H1 (cell line): Measurements from ENCODE around the gene PGF. TPM values are rescaled to one million over a fixed set of nuclear protein-coding genes. Genes with fewer than 3 reads are reported as not detected.

Experiments
- CHD1 ChIP-seq: IDR thresholded peaks from 2 replicates; pipeline ENCODE4 v1.6.1; 2012; ENCODE audit warnings: low read depth, low read length, improper control_type of control experiment
- polyA plus RNA-seq, 7 experiments: library from polyadenylated mRNA; depleted of rRNA in 3 of 7; stranded (reverse) in 5 of 7; unstranded in 2 of 7; fragments of >200 nt in 5 of 7; fragments of 200-250 nt in 2 of 7; gene quantifications; 1 replicate in 5 of 7; 2 replicates in 1 of 7; 4 replicates in 1 of 7; pipeline versions ENCODE4 v1.2.1 to v1.2.3, GENCODE V29; 2011 to 2013; ENCODE audit warnings: missing spikeins in 2 of 7, mixed read lengths in 2 of 7
- total RNA-seq: library from RNA; stranded (reverse); fragmentation: NEBNext Ultra II Directional; extraction: Animal tissue kit (Norgen Biotek cat#: 25700); gene quantifications from 2 replicates; pipeline ENCODE4 v1.2.1, GENCODE V29; 2021
- TF ChIP-seq, protein P1 (sequence below): fragments of 300-600 bp; sonication (generic); IDR thresholded peaks from 2 replicates; pipeline ENCODE4 v1.7.1; 2012; ENCODE audit warnings: low read length, moderate library complexity, mild to moderate bottlenecking, inconsistent platforms; ENCODE audit not compliant: insufficient replicate concordance

PGF gene
- total and polyA plus RNA-seq, 2 of the 8 experiments (the other 6 are each of a cell fraction or from before 2014, with no cell fraction given), result 2.1 to 4.1 TPM

- TF ChIP-seq, protein P1, sequence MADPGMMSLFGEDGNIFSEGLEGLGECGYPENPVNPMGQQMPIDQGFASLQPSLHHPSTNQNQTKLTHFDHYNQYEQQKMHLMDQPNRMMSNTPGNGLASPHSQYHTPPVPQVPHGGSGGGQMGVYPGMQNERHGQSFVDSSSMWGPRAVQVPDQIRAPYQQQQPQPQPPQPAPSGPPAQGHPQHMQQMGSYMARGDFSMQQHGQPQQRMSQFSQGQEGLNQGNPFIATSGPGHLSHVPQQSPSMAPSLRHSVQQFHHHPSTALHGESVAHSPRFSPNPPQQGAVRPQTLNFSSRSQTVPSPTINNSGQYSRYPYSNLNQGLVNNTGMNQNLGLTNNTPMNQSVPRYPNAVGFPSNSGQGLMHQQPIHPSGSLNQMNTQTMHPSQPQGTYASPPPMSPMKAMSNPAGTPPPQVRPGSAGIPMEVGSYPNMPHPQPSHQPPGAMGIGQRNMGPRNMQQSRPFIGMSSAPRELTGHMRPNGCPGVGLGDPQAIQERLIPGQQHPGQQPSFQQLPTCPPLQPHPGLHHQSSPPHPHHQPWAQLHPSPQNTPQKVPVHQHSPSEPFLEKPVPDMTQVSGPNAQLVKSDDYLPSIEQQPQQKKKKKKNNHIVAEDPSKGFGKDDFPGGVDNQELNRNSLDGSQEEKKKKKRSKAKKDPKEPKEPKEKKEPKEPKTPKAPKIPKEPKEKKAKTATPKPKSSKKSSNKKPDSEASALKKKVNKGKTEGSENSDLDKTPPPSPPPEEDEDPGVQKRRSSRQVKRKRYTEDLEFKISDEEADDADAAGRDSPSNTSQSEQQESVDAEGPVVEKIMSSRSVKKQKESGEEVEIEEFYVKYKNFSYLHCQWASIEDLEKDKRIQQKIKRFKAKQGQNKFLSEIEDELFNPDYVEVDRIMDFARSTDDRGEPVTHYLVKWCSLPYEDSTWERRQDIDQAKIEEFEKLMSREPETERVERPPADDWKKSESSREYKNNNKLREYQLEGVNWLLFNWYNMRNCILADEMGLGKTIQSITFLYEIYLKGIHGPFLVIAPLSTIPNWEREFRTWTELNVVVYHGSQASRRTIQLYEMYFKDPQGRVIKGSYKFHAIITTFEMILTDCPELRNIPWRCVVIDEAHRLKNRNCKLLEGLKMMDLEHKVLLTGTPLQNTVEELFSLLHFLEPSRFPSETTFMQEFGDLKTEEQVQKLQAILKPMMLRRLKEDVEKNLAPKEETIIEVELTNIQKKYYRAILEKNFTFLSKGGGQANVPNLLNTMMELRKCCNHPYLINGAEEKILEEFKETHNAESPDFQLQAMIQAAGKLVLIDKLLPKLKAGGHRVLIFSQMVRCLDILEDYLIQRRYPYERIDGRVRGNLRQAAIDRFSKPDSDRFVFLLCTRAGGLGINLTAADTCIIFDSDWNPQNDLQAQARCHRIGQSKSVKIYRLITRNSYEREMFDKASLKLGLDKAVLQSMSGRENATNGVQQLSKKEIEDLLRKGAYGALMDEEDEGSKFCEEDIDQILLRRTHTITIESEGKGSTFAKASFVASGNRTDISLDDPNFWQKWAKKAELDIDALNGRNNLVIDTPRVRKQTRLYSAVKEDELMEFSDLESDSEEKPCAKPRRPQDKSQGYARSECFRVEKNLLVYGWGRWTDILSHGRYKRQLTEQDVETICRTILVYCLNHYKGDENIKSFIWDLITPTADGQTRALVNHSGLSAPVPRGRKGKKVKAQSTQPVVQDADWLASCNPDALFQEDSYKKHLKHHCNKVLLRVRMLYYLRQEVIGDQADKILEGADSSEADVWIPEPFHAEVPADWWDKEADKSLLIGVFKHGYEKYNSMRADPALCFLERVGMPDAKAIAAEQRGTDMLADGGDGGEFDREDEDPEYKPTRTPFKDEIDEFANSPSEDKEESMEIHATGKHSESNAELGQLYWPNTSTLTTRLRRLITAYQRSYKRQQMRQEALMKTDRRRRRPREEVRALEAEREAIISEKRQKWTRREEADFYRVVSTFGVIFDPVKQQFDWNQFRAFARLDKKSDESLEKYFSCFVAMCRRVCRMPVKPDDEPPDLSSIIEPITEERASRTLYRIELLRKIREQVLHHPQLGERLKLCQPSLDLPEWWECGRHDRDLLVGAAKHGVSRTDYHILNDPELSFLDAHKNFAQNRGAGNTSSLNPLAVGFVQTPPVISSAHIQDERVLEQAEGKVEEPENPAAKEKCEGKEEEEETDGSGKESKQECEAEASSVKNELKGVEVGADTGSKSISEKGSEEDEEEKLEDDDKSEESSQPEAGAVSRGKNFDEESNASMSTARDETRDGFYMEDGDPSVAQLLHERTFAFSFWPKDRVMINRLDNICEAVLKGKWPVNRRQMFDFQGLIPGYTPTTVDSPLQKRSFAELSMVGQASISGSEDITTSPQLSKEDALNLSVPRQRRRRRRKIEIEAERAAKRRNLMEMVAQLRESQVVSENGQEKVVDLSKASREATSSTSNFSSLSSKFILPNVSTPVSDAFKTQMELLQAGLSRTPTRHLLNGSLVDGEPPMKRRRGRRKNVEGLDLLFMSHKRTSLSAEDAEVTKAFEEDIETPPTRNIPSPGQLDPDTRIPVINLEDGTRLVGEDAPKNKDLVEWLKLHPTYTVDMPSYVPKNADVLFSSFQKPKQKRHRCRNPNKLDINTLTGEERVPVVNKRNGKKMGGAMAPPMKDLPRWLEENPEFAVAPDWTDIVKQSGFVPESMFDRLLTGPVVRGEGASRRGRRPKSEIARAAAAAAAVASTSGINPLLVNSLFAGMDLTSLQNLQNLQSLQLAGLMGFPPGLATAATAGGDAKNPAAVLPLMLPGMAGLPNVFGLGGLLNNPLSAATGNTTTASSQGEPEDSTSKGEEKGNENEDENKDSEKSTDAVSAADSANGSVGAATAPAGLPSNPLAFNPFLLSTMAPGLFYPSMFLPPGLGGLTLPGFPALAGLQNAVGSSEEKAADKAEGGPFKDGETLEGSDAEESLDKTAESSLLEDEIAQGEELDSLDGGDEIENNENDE, result no peak
- no peak for TF ChIP-seq CHD1
- TF ChIP-seq, all 59 proteins: peak for 0
Observed at GRCh38 chr14:74898694-74899093, 56.7 kb downstream of the PGF start (continued).
